H4 (cell line): Measurements from ENCODE around the gene FTCD. TPM values are rescaled to one million over a fixed set of nuclear protein-coding genes. Genes with fewer than 3 reads are reported as not detected.
A peak's percentile ranks its signal among the peaks of the same experiment; 100 is the strongest.
"Not testable (repeated sequence)": the region's sequence is repeated elsewhere in the genome, so short reads cannot be mapped to it uniquely, and the experiment has no call there.

Source experiments
- DNase-seq: peaks from one replicate; pipeline ENCODE4 v3.0.0-alpha.2; 2015; ENCODE audit warnings: low spot score
- total RNA-seq: library from RNA; depleted of rRNA; stranded (reverse); fragments of >200 nt; shearing (Covaris generic); gene quantifications from 2 replicates; pipeline ENCODE4 v1.2.3, GENCODE V29; 2014; rRNA removed

Gene FTCD, protein sequence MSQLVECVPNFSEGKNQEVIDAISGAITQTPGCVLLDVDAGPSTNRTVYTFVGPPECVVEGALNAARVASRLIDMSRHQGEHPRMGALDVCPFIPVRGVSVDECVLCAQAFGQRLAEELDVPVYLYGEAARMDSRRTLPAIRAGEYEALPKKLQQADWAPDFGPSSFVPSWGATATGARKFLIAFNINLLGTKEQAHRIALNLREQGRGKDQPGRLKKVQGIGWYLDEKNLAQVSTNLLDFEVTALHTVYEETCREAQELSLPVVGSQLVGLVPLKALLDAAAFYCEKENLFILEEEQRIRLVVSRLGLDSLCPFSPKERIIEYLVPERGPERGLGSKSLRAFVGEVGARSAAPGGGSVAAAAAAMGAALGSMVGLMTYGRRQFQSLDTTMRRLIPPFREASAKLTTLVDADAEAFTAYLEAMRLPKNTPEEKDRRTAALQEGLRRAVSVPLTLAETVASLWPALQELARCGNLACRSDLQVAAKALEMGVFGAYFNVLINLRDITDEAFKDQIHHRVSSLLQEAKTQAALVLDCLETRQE
- 0.41 TPM in 1 of 2 replicates, not detected in the other for total RNA-seq

DNA sequence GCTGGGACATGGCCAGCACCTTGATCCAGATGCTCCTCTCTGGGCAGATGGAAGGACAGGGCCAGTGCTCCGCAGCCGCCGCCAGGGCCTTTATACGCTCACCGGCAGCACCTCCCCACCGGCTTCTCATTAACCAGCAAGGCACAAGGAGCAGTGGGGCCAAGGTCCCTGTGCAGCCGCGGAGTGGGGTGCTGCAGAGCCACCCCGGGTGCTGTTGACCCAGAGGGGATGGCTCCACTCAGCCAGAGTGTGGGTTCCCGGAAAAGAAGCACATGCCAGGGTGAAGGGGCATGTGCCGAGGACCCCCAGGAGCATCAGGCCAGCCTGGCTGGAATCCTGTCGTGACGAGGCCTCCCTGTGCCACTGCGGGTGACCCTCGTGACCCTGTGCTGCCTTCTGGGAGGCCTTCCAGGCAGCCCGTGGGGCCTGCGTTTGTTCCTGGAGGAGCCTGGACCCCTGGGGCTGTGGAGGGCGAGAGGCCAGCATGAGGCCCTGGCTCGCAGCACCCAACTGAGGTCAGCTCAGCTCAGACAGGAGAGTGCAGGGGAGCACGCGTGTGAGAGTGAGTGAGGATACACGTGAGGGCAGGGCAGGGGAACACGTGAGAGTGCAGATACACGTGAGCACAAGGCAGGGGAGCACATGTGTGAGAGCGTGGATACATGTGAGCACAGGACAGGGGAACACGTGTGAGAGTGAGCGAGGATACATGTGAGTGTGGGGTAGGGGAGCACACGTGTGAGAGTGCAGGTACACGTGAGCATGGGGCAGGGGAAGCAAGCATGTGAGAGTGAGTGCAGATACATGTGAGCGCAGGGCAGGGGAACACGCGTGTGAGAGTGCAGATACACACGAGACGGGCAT, at the start of gene FTCD:
TSS of gene FTCD (minus strand) at position 66 of the 864 bp plus-strand sequence. CDS start at position 10, 56 bp downstream.
- no peak for DNase-seq

DNA sequence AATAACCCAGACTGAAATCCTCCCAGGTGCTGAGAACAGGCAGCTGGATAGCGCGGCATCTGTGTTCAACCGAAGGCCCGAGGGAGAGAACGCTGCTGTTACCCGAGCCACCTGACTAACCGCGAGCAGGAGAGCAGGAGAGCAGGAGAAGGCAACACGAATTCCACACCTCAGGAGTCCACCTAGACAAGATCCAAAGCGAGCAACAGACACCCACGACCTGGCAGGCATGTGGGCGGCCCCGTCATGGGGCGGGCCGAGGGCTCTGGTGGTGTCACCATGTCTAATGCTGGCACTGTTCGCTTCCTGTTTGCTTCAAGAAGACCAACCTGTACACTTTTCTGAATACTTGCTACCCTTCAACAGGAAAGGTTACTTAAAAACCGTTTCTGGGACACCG, 49.8 kb upstream of the FTCD start:
- DNase-seq: no peak

DNA sequence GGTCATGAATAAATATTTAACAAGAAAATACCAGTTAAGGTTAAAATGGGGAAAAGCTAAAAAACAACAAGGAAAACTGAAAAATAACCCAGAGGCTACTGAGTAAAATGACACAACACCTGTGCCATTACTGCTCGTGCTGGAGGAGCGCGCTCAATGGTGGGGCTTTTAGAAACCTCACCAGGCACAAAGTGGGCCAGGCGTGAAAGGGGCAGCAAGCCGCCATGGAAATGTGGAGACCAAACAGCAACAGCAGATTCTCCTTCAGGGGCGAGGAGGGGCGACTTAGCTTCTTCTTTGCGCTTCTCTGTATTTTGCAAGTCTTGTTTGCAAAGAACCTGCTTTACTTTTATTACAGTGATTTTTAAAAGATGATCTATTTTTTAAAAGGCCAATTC, 47.8 kb upstream of the FTCD start:
- DNase-seq: no peak

DNA sequence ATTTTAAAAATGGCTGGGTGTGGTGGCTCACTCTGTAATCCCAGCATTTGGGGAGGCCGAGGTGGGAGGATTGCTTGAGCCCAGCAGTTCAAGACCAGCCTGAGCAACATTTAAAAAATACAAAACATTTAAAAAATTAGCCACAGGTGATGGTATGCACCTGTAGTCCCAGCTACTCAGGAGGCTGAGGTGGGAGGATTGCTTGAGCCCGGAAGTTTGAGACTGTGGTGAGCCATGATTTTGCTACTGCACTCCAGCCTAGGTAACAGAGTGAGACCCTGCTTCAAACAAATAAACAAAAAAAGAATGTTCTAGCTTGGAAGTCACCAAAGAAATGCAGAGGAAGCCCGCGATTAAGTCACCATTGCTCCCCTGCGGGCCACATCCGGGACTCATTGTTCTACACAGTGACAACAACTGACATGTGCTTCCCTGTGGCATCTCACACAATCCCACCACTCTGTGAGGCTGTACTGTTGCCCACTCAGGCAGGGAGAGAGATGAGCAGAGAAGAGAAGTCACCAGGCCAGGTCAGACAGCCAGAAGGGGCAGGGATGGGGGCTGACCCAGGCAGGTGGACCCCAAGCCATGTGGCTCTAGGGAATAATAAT, 47.3 kb upstream of the FTCD start:
- DNase-seq: no peak

DNA sequence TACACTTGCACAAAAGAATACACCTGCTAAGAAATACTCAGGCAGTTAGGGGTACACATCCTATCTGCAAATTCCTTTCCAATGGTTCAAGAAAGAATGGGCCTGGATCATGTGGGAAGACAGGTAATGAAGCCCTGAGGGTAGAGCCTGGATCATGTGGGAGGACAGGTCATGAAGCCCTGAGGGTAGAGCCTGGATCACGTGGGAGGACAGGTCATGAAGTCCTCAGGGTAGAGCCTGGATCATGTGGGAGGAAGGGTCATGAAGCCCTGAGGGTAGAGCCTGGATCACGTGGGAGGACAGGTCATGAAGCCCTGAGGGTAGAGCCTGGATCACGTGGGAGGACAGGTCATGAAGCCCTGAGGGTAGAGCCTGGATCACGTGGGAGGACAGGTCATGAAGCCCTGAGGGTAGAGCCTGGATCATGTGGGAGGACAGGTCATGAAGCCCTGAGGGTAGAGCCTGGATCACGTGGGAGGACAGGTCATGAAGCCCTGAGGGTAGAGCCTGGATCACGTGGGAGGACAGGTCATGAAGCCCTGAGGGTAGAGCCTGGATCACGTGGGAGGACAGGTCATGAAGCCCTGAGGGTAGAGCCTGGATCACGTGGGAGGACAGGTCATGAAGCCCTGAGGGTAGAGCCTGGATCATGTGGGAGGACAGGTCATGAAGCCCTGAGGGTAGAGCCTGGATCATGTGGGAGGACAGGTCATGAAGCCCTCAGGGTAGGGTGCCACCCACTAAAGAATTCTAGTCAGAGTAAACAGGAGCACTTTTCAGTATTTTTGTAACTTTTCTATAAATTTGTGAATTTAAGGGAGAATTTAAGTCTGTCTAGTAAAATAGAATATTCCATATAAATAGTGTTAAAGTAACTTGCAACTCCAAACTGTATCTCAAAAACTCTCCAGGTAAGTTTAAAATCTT, 45.8 kb upstream of the FTCD start:
- DNase-seq: not testable (repeated sequence)

DNA sequence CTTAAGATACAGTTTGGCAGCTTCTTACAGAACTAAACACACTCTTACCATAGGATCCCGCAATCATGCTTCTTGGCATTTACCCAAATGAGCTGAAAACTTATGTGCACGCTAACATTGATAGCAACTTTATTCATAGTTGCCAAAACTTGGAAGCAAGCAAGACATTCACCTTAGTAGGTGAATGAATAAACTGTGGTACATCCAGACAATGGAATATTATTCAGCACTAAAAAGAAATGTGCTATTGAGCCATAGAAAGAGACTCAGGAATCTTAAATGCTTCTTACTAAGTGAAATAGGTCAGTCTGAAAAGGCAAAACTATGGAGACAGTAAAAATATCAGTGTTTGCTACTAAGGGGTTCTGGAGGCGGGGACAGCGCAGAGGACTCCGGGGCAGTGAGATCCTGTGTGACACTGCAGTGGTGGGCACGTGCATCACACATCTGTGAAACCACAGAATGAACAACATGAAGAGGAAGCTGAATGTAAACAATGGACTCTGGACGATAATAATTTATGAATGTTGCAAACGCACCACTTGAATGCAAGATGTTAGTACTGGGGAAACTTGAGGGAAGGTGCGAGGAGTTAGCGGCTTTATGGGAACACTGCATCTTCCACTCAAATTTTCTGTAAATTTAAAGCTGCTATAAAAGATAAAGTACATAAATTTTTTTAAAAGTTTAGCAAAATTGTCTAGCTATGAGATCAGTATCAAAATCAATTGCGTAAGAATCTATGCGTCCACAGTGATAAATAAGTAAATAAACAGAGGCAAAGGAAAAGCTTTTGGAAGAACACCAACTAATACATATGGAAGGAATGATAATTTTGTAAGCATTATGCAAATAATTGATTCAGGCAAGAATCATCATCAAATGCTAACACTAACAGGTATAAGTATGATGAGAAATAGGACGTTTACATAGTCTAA, 44.3 kb upstream of the FTCD start:
- no peak for DNase-seq

DNA sequence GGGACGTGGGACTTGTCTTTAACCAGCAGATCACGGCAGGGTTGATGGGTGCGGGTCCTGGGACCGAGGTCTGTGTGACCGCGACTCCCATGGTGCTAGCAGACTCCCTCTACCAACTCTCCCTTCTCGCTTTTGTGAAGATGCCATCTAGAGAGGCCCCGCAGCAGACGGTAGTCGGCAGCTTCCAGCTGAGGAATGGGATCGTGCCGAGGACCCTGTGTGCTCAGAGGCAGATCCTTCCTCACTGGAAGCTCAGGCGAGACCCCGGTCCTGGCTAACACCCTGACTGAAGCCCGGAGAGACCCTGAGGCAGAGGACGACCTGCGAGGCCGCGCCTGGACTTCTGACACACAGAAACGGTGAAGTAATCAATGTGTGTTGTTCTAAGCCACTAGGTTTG, 41.4 kb upstream of the FTCD start:
- no peak for DNase-seq

DNA sequence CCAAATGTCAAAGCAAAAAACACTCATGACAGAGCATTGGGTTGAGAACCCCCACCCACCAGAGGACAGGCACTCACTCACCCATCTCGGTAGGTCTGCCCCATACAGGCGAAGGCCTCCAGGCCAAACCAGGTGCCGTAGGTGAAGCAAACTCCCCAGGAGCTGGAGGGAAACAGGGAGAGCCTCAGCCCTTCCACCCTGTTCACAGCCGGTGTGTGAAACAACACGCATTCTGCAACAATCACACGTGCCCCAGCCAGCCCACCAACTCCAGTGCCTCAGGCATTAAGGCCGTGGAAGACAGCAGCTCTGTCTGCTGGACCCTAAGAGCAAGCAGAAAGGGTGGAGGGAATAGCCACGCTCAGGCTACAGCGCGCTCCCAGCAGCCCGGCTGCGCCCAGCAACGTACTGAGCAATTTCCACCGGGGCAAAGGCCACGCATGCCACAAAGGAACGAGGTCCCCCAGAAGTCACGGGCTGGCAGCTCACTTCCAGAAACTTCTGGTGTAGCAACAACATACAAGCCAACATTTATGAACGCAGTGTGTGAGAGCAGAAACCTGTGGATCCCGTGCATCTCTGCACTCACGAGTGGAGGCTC, 40.3 kb upstream of the FTCD start:
- DNase-seq: peak; percentile 3

DNA sequence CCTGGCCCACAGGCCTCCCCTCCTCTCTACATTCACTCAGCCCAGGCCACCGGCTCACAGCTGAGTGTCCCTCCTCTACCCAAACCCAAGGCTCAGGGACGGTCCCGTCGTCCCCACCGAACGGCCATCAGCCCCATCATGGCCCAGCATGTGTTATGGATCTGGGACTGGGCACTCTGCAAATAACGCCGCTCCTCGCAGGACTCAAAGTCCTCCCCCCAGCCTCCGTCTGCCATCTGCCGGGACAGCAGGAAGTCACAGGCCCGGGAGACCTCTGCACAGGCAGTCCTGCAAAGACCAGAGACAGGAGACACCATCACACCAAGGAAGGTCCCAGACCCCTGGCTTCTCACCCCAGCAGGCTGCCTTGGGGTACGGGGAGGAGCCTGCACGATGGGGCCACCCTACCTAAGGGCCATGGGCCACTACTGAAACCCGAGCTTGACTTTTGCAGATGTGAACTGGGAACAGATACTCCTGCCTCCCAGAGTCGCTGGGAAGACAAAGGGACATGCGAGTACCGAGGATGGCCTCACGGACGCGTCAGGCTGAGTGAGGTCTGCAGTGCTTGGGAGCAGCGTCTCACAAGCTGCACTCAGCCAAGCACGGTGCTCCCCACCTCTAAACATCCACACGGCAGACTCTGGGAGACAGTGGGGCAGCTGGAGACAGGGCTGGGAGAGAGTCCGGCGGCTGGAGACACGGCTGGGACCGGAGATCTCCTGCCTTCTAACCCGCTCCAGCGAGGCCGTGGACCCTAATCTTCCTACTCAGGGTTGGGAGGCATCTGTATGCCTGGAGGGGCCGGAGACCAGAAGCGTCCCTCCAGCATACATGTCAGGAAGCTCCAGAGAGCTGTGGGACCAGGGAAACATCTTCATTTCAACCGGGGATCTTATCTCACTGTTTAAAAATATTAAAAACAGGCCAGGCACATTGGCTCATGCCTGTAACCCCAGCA, 39.3 kb upstream of the FTCD start:
- DNase-seq: peak; percentile 3

DNA sequence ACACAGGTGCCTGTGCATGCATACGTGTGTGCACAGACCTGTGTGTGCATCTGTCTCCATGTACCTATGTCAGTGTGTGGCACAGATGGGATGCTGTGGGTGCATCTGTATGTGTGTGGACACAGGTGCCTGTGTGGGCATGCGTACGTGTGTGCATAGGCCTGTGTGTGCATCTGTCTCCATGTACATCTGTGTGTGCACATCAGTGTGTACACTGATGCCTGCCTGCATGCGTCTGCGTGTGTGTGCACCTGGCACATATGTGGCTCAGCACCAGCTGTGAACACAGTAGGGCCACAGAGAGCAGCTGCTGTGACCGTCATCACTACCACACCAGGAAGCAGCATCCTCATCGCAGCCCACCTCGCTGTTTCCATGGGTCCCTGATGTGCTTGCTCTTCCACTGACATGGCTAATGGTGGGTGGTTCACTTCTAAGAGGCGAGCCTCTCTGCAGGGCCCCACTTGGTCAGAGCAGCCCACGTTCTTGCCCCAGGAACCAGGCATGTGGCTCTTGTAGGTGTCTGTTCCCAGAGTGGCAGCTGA, 38.5 kb upstream of the FTCD start:
- DNase-seq: peak; percentile 3

DNA sequence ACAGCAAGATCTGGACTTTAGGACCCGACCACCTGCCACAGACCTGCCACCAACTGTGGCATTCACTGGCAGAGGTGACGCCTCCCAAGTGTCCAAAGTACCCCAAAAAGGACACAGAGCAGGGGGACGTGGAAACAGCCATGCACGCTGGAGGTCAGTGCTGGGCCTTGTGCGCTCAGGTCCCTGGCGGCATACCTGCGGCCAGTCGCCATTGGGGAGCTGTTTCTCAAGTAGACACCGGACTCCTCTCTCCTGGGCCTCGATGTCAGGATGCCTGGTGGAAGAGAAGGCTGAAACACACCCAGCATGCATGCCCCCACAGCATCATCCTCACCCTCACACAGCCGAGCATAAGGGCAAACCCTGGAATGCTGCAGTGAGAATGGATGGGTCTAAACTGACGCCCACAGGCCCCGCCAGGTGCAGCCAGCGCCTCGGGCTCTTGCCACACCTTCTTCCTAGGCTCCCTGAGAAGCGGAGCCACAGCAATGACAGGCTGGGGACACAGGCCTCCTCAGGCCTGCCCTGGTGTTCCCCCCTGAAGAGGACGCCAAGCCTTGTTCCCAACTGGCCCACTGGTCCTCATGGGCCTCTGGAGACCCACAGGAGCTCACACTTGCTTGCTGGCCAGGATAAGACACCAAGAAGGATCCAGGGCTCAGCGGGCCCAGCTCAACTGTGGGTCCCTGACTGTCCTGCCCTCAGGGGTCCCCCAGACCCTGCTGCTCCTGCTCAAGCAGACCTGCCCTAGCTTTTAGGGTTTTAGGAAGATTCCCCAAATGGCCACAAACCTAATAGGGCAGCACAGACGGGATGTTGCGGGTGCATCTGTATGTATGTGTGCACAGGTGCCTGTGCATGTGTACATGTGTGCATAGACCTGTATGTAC, 36.6 kb upstream of the FTCD start:
- peak; percentile 3 for DNase-seq

DNA sequence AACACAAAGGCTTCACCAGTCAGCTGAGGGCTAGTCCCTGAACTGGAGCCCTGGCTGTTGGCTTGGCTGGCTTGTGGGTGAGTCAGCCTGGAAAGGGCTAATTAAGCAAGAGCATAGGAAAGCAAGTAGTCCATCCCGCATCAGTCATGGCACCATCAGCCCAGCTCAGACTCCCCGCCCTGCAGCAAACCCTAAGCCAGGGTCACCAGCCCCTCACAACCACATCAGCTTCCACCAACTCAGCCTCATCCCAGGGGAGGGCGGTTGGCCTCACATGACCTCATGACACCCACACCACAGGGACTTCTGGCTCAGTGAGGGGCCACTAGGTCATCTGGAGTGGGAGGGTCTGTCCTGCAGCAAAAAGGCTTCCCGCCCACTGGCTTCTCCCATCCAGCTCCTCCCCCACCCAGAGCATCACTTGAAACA, 35.9 kb upstream of the FTCD start:
- DNase-seq: peak; percentile 38

DNA sequence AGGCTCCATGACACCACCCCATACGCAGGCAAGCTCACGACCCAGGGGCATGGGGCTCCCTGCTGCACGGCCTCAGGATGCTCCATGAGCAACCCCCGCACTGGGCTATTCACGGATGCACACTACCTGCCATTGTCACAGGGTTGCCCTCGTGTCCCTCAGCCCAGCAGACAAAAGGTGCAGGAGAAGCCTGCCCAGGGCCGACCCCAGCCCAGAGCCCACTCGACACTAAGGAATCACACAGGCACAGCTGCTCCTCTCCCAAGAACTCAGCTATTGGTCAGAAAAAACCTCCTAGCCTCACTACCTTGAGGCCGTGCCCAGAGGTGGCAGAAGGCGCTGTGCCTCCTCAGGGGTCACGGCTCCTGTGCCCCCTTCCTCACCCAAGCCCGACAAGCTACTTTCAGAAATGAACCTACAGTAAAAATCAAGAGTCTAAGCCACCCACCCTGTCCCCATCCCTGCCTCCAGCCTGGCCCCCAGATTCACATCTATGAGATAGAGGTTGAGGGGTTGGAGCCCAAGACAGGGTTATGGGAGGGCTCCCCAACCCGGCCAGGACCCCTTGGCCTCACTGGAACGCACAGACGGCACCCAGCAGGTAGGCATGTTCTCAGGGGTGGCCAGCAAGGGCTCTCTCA, 35.2 kb upstream of the FTCD start:
- DNase-seq: peak; percentile 4

DNA sequence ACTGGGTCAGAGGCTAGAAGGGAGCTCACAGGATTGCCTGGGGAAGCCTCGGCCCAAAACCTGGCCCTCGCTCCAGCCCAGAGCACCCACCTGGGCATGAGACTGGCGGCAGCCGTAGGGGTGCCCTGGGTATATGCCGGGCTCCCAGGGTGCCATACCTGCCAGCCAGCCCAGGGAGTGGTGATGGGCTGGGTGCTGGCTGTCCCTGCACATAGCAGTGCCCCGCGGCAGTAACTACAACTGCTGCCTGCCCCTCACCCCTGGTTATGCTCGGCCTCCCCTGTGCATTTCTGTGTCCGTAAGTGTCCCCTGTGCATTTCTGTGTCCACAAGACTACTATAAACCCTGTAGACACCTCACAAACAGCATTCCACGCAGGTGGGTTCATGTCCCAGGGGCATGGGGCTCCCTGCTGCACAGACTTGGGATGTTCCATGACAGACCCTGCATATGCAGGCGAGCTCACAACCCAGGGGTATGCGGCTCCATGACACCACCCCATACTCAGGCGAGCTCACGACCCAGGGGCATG, 34.6 kb upstream of the FTCD start:
- peak; percentile 3 for DNase-seq

DNA sequence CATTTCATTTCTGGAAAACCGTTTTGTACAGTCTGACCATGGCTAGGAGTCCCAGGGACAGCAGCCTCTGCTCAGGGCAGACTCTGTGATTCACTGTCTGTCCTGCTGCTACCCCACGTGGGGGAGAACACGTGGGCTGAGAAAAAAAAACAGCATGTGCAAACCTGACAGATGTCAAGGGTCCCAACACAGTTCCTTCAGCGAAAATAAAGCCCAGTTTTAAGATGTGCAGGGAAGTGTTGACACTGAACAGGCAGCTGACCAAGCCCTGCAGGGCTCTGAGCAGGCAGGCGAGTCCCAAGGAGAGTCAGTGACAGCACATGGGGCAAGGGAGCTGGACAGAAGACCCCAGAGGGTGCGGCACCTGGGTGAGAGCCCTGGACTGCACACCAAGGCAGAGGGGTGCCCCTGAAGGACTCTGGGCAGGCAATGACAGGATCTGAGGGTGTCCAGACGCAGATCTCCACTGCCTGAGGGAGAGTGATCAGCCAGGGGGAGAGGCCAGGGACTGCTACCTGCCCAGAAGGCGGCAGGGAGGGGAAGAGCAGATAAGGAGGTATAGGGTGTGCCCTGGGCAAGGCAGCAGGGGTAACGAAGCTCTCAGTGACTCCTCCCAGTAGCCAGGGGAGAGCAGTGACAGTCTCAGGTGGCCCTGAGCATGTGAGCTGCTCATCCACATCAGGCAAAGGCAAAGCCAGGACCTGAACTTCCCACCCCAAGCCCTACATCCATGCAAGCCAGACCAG, 34.0 kb upstream of the FTCD start:
- DNase-seq: peak; percentile 6
